HuH-7.5 (cell line): Measurements from ENCODE around the gene KREMEN2.

Experiments used
- DNase-seq: peaks from one replicate; pipeline ENCODE4 v3.0.0; 2011; ENCODE audit warnings: low spot score

The KREMEN2 gene

GRCh38 chr16:3004781-3005284 lies 40.8 kb downstream of the KREMEN2 start:
- DNase-seq: peak; percentile 43

DNA sequence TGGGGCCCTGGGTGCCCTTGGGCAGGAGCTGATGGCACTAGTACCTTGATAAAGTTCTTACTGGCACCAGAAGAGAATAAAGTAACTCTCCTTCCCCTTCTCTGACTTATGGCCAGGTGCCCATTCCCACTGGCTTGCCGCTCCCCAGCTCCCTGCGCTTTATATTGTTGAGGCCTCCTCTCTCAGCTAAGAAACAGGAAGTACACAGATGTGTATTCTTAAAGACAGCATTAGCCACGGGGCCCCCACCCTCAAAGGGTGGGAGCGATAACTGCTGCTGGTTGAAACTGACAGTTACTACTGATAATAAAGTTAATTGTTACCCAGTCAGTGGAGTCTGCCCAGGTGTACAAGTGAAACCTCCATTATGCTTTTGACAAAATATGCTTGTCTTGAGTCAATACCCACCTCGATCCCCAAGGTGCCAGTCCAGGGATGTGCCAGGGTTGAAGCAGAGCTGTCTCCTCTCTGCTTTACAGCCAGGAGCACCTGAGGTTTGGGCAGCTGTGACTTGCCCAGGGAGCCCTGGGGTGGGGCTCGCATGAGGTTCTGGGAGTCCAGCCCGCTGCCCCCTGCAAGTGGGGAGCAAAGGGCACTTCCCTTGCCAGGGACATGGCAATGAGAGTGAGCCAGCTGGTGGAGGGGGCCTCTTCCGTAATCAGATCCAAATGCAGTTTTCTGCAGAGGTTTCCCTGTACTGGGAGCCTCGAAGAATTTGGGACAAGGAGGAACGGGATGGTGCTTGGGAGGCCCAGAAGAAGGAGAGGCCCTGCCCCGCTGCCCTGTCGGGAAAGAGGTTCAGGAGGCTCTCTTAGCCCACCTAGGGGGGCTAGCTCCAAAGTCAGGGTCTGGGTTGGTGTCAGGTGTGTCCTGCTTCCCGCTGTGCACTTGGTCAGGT lies 43.2 kb downstream of the KREMEN2 start:
- no peak for DNase-seq

- DNase-seq: no peak
Observed at GRCh38 chr16:3007957-3008689, 44.0 kb downstream of the KREMEN2 start.

GRCh38 chr16:3008690-3009037 lies 44.6 kb downstream of the KREMEN2 start:
- no peak for DNase-seq

DNA sequence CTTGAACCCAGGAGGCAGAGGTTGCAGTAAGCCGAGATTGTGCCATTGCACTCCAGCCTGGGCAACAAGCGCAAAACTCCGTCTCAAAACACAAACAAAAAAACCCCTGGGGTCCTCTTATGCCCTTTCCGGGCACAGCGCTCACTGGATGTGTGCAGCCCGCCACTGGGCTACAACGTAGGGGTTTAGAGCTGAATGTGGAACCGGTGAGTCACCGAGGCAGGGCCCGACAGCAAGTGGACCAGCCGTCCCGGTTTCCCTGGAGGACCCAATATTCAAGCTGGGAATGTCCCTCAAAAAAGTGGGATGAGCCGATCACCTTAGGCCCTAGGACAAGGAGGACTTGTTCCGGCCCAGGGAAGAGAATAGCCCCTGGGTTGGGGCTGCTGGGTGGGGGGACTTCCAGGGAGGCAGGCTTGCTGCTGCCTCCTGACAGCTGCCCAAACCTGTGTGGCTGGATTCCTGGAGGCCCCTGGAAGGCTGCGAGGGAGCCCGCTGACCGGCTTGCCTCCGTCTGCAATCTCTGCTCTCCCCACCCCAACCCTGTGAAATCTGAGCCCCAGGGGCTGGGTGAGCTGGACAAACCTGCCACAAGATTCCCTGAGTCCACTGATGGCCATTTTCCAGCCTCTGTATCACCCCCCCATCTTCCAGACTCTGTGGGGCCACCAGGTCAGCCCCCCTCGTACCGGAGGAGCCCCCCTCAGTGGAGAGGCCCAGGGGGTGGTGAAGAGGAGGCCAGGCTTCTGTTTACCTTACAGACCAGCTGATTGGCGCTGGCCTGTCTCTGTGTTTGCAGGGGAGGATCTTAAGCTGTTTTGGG lies 45.7 kb downstream of the KREMEN2 start:
- DNase-seq: peak; percentile 66

GRCh38 chr16:3010510-3010909 lies 46.4 kb downstream of the KREMEN2 start:
- DNase-seq: no peak

DNA sequence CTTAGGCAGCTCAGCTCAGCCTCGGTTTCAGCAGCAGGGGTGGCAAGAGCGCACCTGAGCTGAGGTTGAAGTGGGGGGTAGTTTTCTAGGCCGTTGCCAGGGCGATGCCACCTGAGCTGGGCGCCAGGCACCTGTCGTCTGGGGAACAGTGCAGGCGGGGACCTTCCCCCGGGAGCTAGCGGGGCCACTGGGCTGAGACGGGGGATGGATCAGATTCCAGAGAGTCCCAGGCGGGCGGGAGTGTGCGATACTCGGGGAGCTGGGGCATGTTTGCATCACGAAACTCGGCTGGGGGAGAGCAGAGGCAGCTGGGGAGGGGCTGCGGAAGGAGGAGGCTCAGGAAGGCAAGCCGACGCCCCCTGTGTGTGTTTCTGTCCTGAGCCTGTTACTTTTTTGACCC lies 48.2 kb downstream of the KREMEN2 start:
- no peak for DNase-seq

DNA sequence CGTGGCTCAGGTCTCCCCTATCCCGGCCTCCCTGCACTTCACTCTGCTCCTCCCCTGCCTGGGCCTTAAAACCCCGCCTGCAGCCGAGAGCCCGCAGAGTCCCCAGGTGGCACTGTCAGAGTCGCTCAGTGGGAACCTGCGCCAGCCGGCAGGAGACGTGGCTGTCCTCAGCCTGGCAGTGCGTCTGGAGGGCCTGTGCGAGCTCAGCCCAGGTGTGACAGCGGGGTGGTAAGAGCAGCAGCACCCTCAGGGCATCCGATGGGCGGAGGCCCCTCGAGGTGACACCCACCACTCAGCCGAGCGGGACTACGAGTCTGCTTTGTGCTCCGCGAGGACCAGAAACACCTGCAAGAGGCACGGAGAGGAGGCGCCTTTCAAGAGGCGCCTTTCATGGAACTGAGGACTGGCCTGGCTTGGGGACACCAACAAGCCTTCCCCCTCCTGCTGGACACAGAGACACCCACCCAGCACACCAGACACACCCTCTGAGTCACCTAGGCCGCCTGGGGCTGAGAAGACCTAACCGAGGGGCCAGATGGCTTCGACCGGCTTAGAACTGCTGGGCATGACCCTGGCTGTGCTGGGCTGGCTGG lies 48.8 kb downstream of the KREMEN2 start, which contains the start of gene CLDN9:
CLDN9 (plus strand) TSS at position 96 of the 593 bp plus-strand sequence; CDS start at position 536, 440 bp downstream.
- DNase-seq: no peak

DNA sequence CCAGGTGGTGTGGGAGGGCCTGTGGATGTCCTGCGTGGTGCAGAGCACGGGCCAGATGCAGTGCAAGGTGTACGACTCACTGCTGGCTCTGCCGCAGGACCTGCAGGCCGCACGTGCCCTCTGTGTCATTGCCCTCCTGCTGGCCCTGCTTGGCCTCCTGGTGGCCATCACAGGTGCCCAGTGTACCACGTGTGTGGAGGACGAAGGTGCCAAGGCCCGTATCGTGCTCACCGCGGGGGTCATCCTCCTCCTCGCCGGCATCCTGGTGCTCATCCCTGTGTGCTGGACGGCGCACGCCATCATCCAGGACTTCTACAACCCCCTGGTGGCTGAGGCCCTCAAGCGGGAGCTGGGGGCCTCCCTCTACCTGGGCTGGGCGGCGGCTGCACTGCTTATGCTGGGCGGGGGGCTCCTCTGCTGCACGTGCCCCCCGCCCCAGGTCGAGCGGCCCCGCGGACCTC lies 49.4 kb downstream of the KREMEN2 start:
- no peak for DNase-seq

DNA sequence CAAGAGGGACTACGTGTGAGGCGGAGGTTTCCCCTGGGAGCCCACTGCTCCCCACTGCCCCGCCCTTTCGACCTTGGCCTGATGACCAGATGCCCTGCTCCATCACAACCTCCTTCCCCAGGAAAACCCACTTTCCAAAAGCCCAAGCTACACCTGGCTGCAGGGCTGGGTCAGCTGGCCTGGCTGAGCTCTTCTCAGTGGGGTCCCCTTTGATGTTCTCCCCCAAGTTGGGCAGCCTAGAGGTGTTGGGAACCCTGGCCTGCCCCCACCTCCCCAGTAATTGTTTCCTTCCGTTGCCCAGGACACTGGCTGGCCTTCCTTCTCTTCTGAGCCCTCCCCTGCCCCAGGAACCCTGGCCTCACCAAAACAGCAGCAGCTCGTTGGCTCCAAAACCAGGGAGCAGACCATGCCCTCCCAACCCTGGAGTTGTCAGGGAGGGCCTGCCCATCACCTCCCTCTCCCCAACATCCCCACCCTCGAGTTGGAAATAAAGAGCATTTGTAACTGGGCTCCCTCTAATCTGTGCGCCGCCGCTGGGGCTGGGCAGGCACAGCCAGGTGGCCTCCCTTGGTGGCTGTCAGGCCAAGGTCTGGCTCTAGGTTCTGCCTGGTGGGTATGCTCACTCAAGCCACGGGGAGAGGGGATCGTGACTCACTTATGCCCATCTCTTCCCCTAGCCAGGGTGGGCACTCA lies 50.1 kb downstream of the KREMEN2 start:
- no peak for DNase-seq

DNA sequence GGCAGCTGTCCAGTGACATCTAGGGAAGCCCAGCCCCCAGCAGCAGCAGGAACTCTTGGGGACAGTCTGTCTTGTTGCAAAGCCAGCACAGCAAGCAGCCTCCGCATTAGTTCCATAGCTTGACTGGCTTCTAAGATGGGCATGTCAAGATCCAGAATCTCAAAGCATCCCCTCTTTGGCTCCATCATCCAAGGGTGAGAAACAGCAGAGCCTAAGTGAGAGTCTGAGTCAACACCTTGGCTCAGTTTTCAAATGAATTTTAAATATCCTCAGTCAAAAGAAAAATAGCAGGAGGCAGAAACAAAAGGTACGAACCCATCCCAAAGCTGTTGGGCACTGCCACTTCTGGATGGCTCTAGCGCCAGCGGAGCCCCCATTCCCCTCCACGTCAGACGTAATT lies 50.9 kb downstream of the KREMEN2 start:
- no peak for DNase-seq

DNA sequence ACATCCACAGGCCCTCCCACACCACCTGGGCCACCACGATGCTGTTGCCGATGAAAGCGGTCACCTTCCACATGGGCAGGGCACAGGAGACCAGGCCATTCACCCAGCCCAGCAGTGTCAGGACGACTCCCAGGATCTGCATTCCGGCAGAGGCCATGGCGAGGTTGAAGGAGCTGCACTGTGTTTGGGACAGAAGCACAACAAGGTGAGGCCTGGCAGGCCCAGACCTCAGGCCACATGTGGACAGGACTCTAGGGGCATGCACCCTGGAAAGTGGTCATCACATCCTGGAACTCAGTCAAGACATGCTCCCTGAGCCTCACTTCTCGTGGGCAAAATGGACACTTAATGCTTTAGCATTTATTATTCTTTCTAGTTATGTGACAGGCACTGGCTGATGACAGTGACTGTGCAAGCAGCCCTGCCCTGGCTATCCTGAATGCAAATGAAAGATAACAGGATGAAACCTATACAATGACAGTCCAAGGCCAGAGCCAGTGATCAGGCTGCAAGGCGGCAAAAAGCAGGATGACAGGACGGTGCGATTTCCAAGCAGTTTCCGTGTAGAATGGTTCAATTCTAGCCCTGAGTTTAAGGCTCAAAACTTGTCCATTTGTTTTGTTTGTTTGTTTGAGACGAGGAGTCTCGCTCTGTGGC lies 51.9 kb downstream of the KREMEN2 start:
- DNase-seq: no peak

DNA sequence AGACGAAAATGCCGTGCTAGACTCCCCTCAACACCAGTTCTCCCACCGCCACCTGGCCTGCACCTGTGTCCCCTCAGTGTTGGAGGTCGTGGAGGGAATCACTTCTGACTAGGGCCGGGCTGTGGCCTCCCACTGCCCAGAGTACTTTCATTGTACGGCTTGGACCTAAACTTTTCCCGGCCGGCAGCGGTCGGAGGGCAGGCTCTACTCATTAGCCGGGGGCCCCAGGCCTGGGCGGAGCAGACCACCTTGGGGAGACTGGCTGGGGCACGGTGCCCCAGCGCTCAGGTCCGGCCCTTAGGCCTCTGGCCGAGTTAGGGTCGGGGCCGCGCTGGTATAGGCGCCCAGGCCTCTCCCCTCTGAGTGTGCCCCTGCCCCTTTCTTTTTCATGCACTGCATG lies 53.3 kb downstream of the KREMEN2 start:
- no peak for DNase-seq
